Activated naive CD8-positive, alpha-beta T cell treated with anti-CD3 and anti-CD28 coated beads, Interleukin-2, amount 50 U/mL, for 24 hours (primary cell): ENCODE results near the gene SHMT1.

ENCODE experiments used
- ATAC-seq: fragments of 150-1000 bp; cut with Tn5 transposase; one replicate; pipeline ENCODE4 v1.10.0; 2021
- DNase-seq: peaks from one replicate; pipeline ENCODE4 v3.0.0; 2021
- H3K27ac Mint-ChIP-seq: one replicate; pipeline ENCODE4 v1.8.0; 2021; ENCODE audit warnings: mild to moderate bottlenecking, mixed read lengths
- H3K27me3 Mint-ChIP-seq: one replicate; pipeline ENCODE4 v1.8.0; 2021; ENCODE audit warnings: mixed read lengths
- H3K36me3 Mint-ChIP-seq: one replicate; pipeline ENCODE4 v1.8.0; 2021; ENCODE audit warnings: low read depth, mixed read lengths
- H3K4me1 Mint-ChIP-seq: one replicate; pipeline ENCODE4 v1.8.0; 2021; ENCODE audit warnings: mixed read lengths
- H3K4me3 Mint-ChIP-seq: one replicate; pipeline ENCODE4 v1.8.0; 2021; ENCODE audit warnings: mild to moderate bottlenecking, moderate library complexity, mixed read lengths
- H3K9me3 Mint-ChIP-seq: one replicate; pipeline ENCODE4 v1.8.0; 2021; ENCODE audit warnings: mixed read lengths

The SHMT1 gene

GRCh38 chr17:18324140-18325050 lies 39.0 kb downstream of the SHMT1 start:
- H3K27me3 Mint-ChIP-seq, result no peaks in the 10 kb centered on the region
- no peaks in the 10 kb centered on the region for H3K9me3 Mint-ChIP-seq
- H3K4me3 Mint-ChIP-seq, result no peak overlapping the region
- ATAC-seq (no peak), DNase-seq (no peak)
- peak overlapping the region; percentile 44 for H3K27ac Mint-ChIP-seq
- H3K4me1 Mint-ChIP-seq, result peaks cover 26% of the 10 kb centered on the region
- peaks cover 13% of the 10 kb centered on the region for H3K36me3 Mint-ChIP-seq

- Mint-ChIP-seq H3K4me1 (peaks cover 33% of the 10 kb centered on the region), H3K27ac (peak overlapping the region; percentile 42), H3K9me3 (no peaks in the 10 kb centered on the region), H3K27me3 (no peaks in the 10 kb centered on the region), H3K4me3 (no peak overlapping the region), H3K36me3 (peaks cover 11% of the 10 kb centered on the region)
- no peak for ATAC-seq
- DNase-seq, result no peak
Observed at GRCh38 chr17:18323507-18324139, 39.7 kb downstream of the SHMT1 start.

GRCh38 chr17:18323007-18323406 lies 40.3 kb downstream of the SHMT1 start:
- DNase-seq, result no peak
- peak overlapping the region; percentile 42 for H3K27ac Mint-ChIP-seq
- no peaks in the 10 kb centered on the region for H3K27me3 Mint-ChIP-seq
- ATAC-seq, result no peak
- peaks cover 39% of the 10 kb centered on the region for H3K4me1 Mint-ChIP-seq
- H3K9me3 Mint-ChIP-seq, result no peaks in the 10 kb centered on the region
- peaks cover 10% of the 10 kb centered on the region for H3K36me3 Mint-ChIP-seq
- H3K4me3 Mint-ChIP-seq, result no peak overlapping the region

GRCh38 chr17:18322522-18322921 lies 40.8 kb downstream of the SHMT1 start:
- Mint-ChIP-seq H3K27ac (no peak overlapping the region), H3K4me3 (no peak overlapping the region), H3K4me1 (peaks cover 44% of the 10 kb centered on the region), H3K9me3 (no peaks in the 10 kb centered on the region), H3K36me3 (peaks cover 13% of the 10 kb centered on the region), H3K27me3 (no peaks in the 10 kb centered on the region)
- no peak for ATAC-seq
- DNase-seq, result no peak

- Mint-ChIP-seq H3K4me1 (peaks cover 56% of the 10 kb centered on the region), H3K36me3 (peaks cover 23% of the 10 kb centered on the region), H3K27me3 (no peaks in the 10 kb centered on the region), H3K4me3 (no peak overlapping the region), H3K27ac (no peak overlapping the region), H3K9me3 (no peaks in the 10 kb centered on the region)
- ATAC-seq (no peak), DNase-seq (no peak)
Observed at GRCh38 chr17:18321309-18321708, 42.0 kb downstream of the SHMT1 start.

GRCh38 chr17:18320301-18320700 lies 43.0 kb downstream of the SHMT1 start:
- Mint-ChIP-seq H3K9me3 (no peaks in the 10 kb centered on the region), H3K36me3 (peaks cover 25% of the 10 kb centered on the region), H3K4me1 (peaks cover 59% of the 10 kb centered on the region), H3K27me3 (no peaks in the 10 kb centered on the region), H3K4me3 (no peak overlapping the region), H3K27ac (no peak overlapping the region)
- no peak for DNase-seq
- ATAC-seq, result no peak

GRCh38 chr17:18319604-18320256 lies 43.6 kb downstream of the SHMT1 start:
- Mint-ChIP-seq H3K4me1 (peaks cover 57% of the 10 kb centered on the region), H3K27ac (peak overlapping the region; percentile 10), H3K36me3 (peaks cover 19% of the 10 kb centered on the region), H3K4me3 (no peak overlapping the region), H3K9me3 (no peaks in the 10 kb centered on the region), H3K27me3 (no peaks in the 10 kb centered on the region)
- DNase-seq (no peak), ATAC-seq (no peak)

- Mint-ChIP-seq H3K4me1 (peaks cover 57% of the 10 kb centered on the region), H3K27ac (peak overlapping the region; percentile 41), H3K9me3 (no peaks in the 10 kb centered on the region), H3K27me3 (no peaks in the 10 kb centered on the region), H3K36me3 (peaks cover 23% of the 10 kb centered on the region), H3K4me3 (peak overlapping the region; percentile 11)
- no peak for DNase-seq
- ATAC-seq, result no peak
Observed at GRCh38 chr17:18318771-18319450, 44.4 kb downstream of the SHMT1 start.

- Mint-ChIP-seq H3K4me3 (peak overlapping the region; percentile 24), H3K36me3 (peaks cover 31% of the 10 kb centered on the region)
Observed at GRCh38 chr17:18318117-18318516, 45.2 kb downstream of the SHMT1 start.

GRCh38 chr17:18315961-18316360 lies 47.4 kb downstream of the SHMT1 start:
- no peak for ATAC-seq
- DNase-seq, result no peak
- peaks cover 47% of the 10 kb centered on the region for H3K36me3 Mint-ChIP-seq
- H3K27me3 Mint-ChIP-seq, result no peaks in the 10 kb centered on the region
- peak overlapping the region; percentile 98 for H3K4me3 Mint-ChIP-seq
- peak overlapping the region; percentile 100 for H3K27ac Mint-ChIP-seq
- H3K4me1 Mint-ChIP-seq, result peaks cover 78% of the 10 kb centered on the region
- H3K9me3 Mint-ChIP-seq, result no peaks in the 10 kb centered on the region

More at GRCh38 chr17:18318117-18318516, 45.2 kb downstream of the SHMT1 start:
- H3K4me1 Mint-ChIP-seq, result peaks cover 65% of the 10 kb centered on the region
- no peaks in the 10 kb centered on the region for H3K9me3 Mint-ChIP-seq
- H3K27ac Mint-ChIP-seq, result no peak overlapping the region
- ATAC-seq (no peak), DNase-seq (no peak)
- no peaks in the 10 kb centered on the region for H3K27me3 Mint-ChIP-seq

GRCh38 chr17:18315562-18315922 lies 47.8 kb downstream of the SHMT1 start:
- Mint-ChIP-seq H3K4me1 (peaks cover 76% of the 10 kb centered on the region), H3K9me3 (no peaks in the 10 kb centered on the region), H3K36me3 (peaks cover 49% of the 10 kb centered on the region), H3K4me3 (peak overlapping the region; percentile 98), H3K27me3 (no peaks in the 10 kb centered on the region), H3K27ac (peak overlapping the region; percentile 100)
- DNase-seq (no peak), ATAC-seq (no peak)

GRCh38 chr17:18314731-18315561 lies 48.4 kb downstream of the SHMT1 start, which contains the start of the genes SMCR8 and TOP3A:
TSS of gene SMCR8 (plus strand) at chr17:18315293. CDS start at chr17:18315790, 497 bp downstream.
TSS of gene TOP3A (minus strand) at chr17:18314994. CDS start at chr17:18314778, 216 bp downstream.
- ATAC-seq, result peak; percentile 96
- Mint-ChIP-seq H3K9me3 (no peaks in the 10 kb centered on the region), H3K27me3 (no peaks in the 10 kb centered on the region), H3K27ac (peak within 1 kb of the TSS; percentile 100), H3K36me3 (peaks cover 52% of the 10 kb centered on the region), H3K4me3 (peak within 1 kb of the TSS; percentile 98), H3K4me1 (peaks cover 75% of the 10 kb centered on the region)
- DNase-seq, result peak; percentile 97

- Mint-ChIP-seq H3K36me3 (peaks cover 54% of the 10 kb centered on the region), H3K4me3 (peak overlapping the region; percentile 98), H3K27ac (peak overlapping the region; percentile 100), H3K9me3 (no peaks in the 10 kb centered on the region), H3K4me1 (peaks cover 69% of the 10 kb centered on the region), H3K27me3 (no peaks in the 10 kb centered on the region)
- DNase-seq (no peak), ATAC-seq (no peak)
Observed at GRCh38 chr17:18314059-18314730, 49.2 kb downstream of the SHMT1 start.
